ENCODE measurements around the gene C2. TPM values are rescaled to one million over a fixed set of nuclear protein-coding genes. Genes with fewer than 3 reads are reported as not detected.

The C2 gene
- total RNA-seq (2014; rRNA removed; shearing (Covaris generic); ENCODE audit: low replicate concordance), result 3.2 and 7.7 TPM in 2 replicates

- in situ Hi-C loops (cut with HindIII; ENCODE audit: low pct_unique_long_range_greater_than_20kb, low sequenced_read_pairs), result no loop called here
- no peak for DNase-seq (ENCODE audit: low read depth)
Observed at GRCh38 chr6:31927242-31927862, at the start of gene C2. TSS of gene C2 (plus strand) at chr6:31927717. CDS start at chr6:31927753, 36 bp downstream.

- no peak for DNase-seq (ENCODE audit: low read depth)
- in situ Hi-C loops (cut with HindIII; ENCODE audit: low pct_unique_long_range_greater_than_20kb, low sequenced_read_pairs), result no loop called here
Observed at GRCh38 chr6:31878222-31878621, 49.3 kb upstream of the C2 start.

GRCh38 chr6:31878726-31879125 is 48.8 kb upstream of the C2 start, which contains the start of gene SLC44A4:
TSS of gene SLC44A4 (minus strand) at chr6:31878997. CDS start at chr6:31878980, 17 bp downstream.
- in situ Hi-C loops (cut with HindIII; ENCODE audit: low pct_unique_long_range_greater_than_20kb, low sequenced_read_pairs), result no loop called here
- no peak for DNase-seq (ENCODE audit: low read depth)

- no peak for DNase-seq (ENCODE audit: low read depth)
- in situ Hi-C loops (cut with HindIII; ENCODE audit: low pct_unique_long_range_greater_than_20kb, low sequenced_read_pairs), result no loop called here
Observed at GRCh38 chr6:31879143-31879542, 48.4 kb upstream of the C2 start.

GRCh38 chr6:31879901-31880300 is 47.6 kb upstream of the C2 start:
- in situ Hi-C loops (cut with HindIII; ENCODE audit: low pct_unique_long_range_greater_than_20kb, low sequenced_read_pairs), result no loop called here

GRCh38 chr6:31880616-31881015 is 46.9 kb upstream of the C2 start:
- in situ Hi-C loops (cut with HindIII; ENCODE audit: low pct_unique_long_range_greater_than_20kb, low sequenced_read_pairs), result no loop called here
- DNase-seq (ENCODE audit: low read depth), result no peak

More at GRCh38 chr6:31879901-31880300, 47.6 kb upstream of the C2 start:
- no peak for DNase-seq (ENCODE audit: low read depth)

GRCh38 chr6:31881136-31881859 is 46.2 kb upstream of the C2 start:
- in situ Hi-C loops (cut with HindIII; ENCODE audit: low pct_unique_long_range_greater_than_20kb, low sequenced_read_pairs), result no loop called here
- DNase-seq (ENCODE audit: low read depth), result no peak

- DNase-seq (ENCODE audit: low read depth), result no peak
Observed at GRCh38 chr6:31882344-31882743, 45.2 kb upstream of the C2 start.

GRCh38 chr6:31883676-31884075 is 43.8 kb upstream of the C2 start:
- no peak for DNase-seq (ENCODE audit: low read depth)

More at GRCh38 chr6:31882344-31882743, 45.2 kb upstream of the C2 start:
- in situ Hi-C loops (cut with HindIII; ENCODE audit: low pct_unique_long_range_greater_than_20kb, low sequenced_read_pairs), result no loop called here

GRCh38 chr6:31884528-31885035 is 42.9 kb upstream of the C2 start:
- in situ Hi-C loops (cut with HindIII; ENCODE audit: low pct_unique_long_range_greater_than_20kb, low sequenced_read_pairs), result no loop called here
- no peak for DNase-seq (ENCODE audit: low read depth)

More at GRCh38 chr6:31883676-31884075, 43.8 kb upstream of the C2 start:
- in situ Hi-C loops (cut with HindIII; ENCODE audit: low pct_unique_long_range_greater_than_20kb, low sequenced_read_pairs), result no loop called here

GRCh38 chr6:31886541-31886991 is 41.0 kb upstream of the C2 start:
- no peak for DNase-seq (ENCODE audit: low read depth)
- in situ Hi-C loops (cut with HindIII; ENCODE audit: low pct_unique_long_range_greater_than_20kb, low sequenced_read_pairs), result no loop called here

- DNase-seq (ENCODE audit: low read depth), result no peak
- in situ Hi-C loops (cut with HindIII; ENCODE audit: low pct_unique_long_range_greater_than_20kb, low sequenced_read_pairs), result no loop called here
Observed at GRCh38 chr6:31887173-31888007, 40.1 kb upstream of the C2 start.

GRCh38 chr6:31888276-31889258 is 39.0 kb upstream of the C2 start:
- DNase-seq (ENCODE audit: low read depth), result no peak
- in situ Hi-C loops (cut with HindIII; ENCODE audit: low pct_unique_long_range_greater_than_20kb, low sequenced_read_pairs), result no loop called here

GRCh38 chr6:31889331-31889972 is 38.1 kb upstream of the C2 start:
- in situ Hi-C loops (cut with HindIII; ENCODE audit: low pct_unique_long_range_greater_than_20kb, low sequenced_read_pairs), result no loop called here
- DNase-seq (ENCODE audit: low read depth), result no peak

GRCh38 chr6:31892821-31893220 is 34.7 kb upstream of the C2 start:
- in situ Hi-C loops (cut with HindIII; ENCODE audit: low pct_unique_long_range_greater_than_20kb, low sequenced_read_pairs), result no loop called here
- DNase-seq (ENCODE audit: low read depth), result no peak

- DNase-seq (ENCODE audit: low read depth), result no peak
- in situ Hi-C loops (cut with HindIII; ENCODE audit: low pct_unique_long_range_greater_than_20kb, low sequenced_read_pairs), result no loop called here
Observed at GRCh38 chr6:31896493-31896855, 31.0 kb upstream of the C2 start.

All from Caki2 (cell line).